AG09319 (cell line): Measurements from ENCODE around the gene KCNA5.

Source experiments
- DNase-seq: peaks from one replicate; pipeline ENCODE4 v3.0.0-alpha.2; 2010; ENCODE audit warnings: low read depth; ENCODE audit errors: extremely low read depth
- TF ChIP-seq, protein P1 (sequence below): IDR thresholded peaks from 2 replicates; pipeline ENCODE4 v1.5.1; 2011; ENCODE audit warnings: low read depth, mild to moderate bottlenecking, inconsistent platforms, low read length, moderate library complexity

Gene KCNA5

GRCh38 chr12:5003025-5003666 is 40.5 kb upstream of the KCNA5 start:
- DNase-seq, result no peak
- TF ChIP-seq, protein P1, sequence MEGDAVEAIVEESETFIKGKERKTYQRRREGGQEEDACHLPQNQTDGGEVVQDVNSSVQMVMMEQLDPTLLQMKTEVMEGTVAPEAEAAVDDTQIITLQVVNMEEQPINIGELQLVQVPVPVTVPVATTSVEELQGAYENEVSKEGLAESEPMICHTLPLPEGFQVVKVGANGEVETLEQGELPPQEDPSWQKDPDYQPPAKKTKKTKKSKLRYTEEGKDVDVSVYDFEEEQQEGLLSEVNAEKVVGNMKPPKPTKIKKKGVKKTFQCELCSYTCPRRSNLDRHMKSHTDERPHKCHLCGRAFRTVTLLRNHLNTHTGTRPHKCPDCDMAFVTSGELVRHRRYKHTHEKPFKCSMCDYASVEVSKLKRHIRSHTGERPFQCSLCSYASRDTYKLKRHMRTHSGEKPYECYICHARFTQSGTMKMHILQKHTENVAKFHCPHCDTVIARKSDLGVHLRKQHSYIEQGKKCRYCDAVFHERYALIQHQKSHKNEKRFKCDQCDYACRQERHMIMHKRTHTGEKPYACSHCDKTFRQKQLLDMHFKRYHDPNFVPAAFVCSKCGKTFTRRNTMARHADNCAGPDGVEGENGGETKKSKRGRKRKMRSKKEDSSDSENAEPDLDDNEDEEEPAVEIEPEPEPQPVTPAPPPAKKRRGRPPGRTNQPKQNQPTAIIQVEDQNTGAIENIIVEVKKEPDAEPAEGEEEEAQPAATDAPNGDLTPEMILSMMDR, result no peak; the same call in none of the 2 replicates

GRCh38 chr12:5008661-5009060 is 35.0 kb upstream of the KCNA5 start:
- no peak for DNase-seq
- TF ChIP-seq, protein P1, result no peak

- DNase-seq, result no peak
These were observed 33.5 kb upstream of the KCNA5 start for GRCh38 chr12:5010151-5010550.

DNA sequence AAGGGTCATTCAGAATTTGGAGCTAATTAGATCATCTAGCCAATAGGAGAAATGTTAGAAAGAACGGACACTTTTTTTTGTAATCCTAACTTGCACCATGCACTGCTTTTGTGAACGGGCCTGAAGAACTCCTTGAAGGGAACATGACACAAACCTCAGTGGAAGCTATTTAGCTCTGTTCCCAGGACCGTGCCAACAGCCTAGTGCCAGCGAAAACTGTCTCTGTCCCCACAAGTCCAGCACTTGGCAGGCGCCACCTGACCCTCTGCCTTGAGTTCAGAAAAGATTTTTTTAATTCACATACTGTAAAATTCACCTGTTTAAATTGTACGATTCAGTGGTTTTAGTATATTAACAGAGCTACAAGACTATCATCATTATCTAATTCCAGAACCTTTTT is 31.3 kb upstream of the KCNA5 start:
- TF ChIP-seq, protein P1, result no peak
- no peak for DNase-seq

More at GRCh38 chr12:5010151-5010550, 33.5 kb upstream of the KCNA5 start:
- TF ChIP-seq, protein P1, result no peak

GRCh38 chr12:5013266-5013730 is 30.4 kb upstream of the KCNA5 start:
- TF ChIP-seq, protein P1, result no peak
- peak; percentile 20 for DNase-seq

GRCh38 chr12:5014269-5014668 is 29.4 kb upstream of the KCNA5 start:
- no peak for DNase-seq
- TF ChIP-seq, protein P1, result no peak

DNA sequence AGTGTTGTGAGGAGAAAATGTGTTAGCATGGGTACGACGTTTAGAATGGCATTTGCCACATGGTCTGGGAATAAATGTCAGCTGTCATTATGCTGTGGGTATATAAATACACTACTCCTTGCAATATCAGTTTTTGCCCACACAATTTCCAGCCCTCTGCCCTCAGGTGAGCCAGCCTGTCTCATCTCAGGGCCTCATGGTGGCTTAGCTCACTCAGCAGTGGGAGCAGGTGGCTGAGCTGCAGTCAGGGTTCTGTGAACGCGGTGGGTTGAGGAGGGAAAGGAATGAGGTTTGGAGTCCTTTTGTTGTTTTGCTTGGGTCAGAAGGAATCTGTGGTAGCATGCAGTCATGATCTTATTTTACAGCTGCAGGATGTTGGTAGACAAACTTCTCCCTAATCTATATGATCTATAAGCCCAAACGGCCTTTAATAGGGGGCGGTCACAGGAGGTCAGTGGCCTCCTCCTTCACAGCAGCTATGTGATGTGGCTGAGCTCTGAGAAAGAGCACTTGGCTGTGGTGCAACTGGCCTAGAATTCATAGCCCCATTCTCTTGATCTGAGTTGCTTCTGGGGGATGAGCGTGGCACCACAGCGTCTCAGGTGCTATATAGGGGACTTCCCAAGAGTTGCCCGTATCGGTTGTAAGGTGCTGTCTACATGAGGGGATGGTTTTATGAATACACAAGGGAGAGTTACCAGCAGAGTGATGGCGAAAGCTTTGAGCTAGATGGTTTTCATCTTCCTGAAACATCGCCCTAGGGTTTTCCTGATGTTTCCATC is 27.8 kb upstream of the KCNA5 start:
- TF ChIP-seq, protein P1, result no peak
- DNase-seq, result no peak
